Hepatic stellate cell (primary cell): ENCODE results near the gene SIM1.

ENCODE experiments used
- DNase-seq: peaks from one replicate; pipeline ENCODE4 v3.0.0; 2011; ENCODE audit warnings: low spot score

SIM1 gene

GRCh38 chr6:100456141-100456907 lies 8.4 kb downstream of the SIM1 start:
- DNase-seq: no peak

DNA sequence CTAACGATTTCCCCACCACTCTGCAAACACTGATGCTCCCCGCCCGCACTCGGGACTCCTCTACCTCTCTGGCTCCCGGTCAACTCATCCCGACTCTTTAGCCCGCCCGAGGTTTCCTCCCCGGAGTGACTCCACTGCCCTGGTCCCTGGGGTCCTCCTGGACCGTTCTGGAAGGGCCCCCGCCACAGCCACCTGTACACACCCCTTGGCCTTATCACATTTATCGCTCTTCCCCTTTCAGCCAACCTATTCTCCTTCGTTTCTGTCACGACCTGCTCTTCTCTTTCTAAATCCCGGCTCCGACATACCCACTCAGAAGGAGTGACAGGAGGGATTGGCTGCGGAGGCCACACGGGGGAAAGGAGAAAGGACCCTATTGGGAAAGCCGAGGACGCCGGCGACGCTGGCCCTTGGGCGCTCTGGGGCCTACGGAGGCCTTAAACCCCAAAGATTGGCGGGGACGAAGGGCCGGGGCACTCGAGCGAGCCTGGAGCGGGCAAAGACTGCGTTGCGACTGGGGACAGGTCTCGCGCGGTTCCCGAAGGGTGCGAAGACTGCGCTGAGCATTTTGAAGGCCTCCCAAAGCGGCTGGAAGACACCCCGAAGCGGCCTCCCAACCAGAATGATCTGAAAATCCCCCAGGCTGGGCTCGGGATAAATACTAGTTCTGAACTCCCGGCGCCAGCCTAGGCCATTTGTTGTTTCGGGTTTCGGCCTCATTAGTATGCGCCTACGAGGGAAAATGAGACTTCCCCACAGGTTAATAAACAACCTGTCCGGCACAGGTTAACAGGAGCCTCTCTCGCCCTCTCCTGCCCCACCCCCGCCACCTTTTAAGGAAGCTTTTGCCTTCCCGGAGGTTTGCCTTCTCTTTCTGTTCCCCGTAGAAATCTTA lies 9.2 kb downstream of the SIM1 start:
- no peak for DNase-seq

- peak; percentile 3 for DNase-seq
These were observed 10.0 kb downstream of the SIM1 start for GRCh38 chr6:100454551-100455229.

GRCh38 chr6:100453701-100454521 lies 10.8 kb downstream of the SIM1 start:
- peak; percentile 17 for DNase-seq

DNA sequence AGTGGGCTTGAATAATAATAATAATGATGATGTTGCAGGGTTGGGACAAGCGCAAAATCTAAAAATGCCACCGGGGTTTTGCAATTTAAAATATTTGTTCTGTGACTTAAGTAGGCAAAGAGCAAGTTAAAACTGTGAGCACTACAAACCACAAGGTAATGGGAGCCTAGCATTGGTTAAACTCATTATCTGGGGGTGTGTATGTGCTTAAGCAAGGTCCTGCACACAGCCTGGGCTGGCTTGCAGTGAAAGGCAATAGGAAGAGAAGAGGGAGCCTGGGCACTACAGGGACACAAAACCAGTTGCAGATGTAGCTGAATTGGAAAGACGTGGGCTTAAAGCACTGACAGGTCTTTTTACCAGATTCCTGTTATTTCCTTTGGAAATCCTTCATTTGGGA lies 11.7 kb downstream of the SIM1 start:
- peak; percentile 4 for DNase-seq

GRCh38 chr6:100451577-100451976 lies 13.1 kb downstream of the SIM1 start:
- DNase-seq: no peak

DNA sequence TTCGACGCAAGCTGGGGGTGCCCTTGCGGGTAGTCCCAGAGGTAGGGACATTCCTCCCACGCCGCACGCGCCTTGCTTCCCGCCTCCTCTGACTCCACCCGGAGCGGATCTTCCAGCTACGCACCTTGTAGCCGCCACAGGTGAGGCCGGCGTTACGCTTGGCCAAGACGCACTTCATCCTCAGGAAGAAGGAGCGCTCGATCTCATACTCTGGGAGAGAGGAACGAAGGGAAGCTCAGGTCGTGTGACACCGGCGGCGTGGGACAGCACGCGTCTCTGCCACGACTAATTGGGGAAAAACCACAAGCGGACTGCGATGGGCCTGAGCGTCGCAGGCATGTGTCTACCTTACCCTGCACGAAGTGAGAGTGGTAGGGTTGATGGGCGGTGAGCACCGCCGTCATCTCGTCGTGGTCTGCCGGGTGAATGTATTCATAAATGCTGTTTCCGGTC lies 15.5 kb downstream of the SIM1 start:
- DNase-seq: no peak

GRCh38 chr6:100447900-100448748 lies 16.6 kb downstream of the SIM1 start:
- DNase-seq: peak; percentile 4

DNA sequence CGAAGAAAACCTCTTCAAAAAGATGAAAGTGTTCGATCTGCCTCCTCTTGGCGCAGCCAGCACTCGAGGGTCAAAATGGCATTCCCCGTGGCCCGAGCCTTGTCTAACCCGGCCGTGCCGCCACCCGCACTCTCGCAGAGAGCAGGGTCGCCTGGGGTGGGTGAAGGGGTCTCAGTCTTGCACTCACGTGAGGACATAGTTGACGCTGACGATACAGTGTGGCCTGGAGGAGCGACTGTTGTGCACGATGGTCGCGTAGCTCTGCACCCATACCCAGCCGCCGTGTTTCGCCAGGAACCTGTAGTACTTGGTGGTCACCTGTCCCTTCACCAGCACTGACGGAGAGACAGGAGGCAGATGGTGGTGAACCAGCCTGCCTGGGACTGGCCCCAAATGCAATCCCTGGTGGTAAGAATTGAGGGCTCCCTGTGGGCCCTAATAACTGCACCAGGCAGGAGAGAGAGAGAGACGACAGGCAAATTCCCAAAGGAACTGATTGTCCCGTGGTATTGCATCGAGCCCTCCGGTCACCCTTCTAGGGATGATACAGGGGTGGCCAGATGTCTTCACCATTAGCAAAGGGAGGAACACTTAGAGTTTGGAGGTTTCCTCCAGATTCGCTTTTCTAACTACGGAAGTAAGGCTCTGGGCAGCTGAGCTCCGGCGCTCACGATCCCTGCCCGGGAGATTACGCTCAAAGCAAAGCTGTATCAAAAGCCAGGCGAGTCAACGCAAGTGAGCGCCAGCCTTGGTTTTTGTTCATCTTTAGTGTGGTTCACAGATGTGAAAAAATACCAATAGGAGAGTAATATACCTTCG lies 17.4 kb downstream of the SIM1 start:
- peak; percentile 11 for DNase-seq

DNA sequence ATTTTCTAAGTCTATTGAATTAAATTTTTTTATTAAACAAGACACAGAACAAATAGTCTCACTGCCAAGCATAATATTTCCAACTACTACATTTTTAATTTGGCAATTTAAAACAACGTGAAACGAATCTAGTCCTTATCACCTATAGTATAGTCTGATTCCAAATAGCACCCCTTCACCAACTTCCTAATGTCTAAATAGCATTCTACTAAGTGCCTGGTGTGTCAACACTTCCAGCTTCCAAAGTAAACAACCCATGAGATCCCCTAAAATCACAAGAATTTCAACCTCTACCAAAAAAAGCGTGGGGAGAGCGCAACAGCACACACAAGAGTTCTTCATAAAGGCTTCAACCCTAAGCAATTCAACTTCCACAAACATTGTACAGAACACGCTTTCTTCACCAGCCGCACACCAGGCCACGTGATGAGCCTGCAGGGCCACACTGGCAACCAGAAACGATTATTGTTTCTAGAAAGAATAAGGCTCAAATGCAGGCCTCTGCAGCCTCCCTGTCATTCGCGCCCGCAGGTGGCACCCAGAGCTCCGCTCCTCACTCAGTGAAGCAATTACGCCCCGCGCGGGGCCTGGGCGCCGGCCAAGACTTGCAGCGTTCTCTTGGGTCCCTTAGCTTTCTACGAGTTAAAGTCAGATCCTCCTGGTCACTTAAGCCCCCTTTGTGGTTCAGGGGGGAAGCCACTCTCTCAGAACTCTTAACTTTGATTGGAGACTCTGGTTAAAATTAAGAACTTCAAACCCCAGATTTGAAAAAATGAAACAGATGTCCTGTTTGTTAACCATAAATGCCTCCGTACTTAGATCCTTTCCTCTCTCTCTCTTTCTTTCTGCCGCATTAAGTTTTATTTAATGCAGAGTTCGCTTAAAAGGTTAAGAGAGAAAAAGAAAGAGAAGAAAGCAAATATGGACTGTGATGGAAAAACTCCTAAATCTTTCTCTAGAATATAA lies 18.3 kb downstream of the SIM1 start:
- DNase-seq: peak; percentile 2

GRCh38 chr6:100445512-100445911 lies 19.2 kb downstream of the SIM1 start:
- DNase-seq: no peak

DNA sequence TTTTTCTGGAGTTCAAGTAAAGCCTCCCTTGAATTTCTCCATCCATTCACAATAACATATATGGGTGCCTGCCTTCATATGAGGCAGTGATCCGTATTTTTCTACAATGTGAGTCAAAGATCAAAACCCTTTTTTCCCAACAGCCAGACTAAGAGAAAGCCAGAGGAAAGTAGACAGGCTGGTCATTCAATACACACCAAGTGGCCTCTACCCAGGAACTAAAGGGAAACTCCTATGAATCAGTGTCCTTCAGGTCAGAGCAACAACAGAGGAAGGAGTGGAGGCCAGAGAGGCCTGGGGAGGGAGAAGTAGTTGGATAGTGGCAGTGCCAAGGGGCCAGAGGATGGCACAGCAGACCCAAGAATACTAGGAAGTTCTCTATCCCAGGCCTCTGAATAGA lies 23.8 kb downstream of the SIM1 start:
- no peak for DNase-seq

DNA sequence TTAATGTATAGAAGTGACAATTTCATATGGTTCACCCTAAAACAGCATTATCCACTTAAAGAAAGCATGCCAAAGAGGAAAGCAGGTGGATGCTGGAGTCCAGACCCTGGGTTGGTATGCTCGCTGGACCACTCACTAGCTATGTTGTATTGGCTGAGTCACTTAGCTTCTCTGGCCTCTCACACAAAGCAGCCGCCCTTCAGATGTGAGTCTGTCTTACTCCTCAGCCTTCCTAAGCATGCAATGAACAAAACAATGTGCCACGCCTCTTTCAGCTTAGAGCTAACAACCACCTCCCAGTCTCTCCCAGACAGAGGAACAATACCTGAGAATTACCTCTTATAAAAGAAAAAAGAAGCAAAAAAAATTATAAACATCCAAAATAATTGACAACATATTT lies 29.4 kb downstream of the SIM1 start:
- DNase-seq: peak; percentile 8

DNA sequence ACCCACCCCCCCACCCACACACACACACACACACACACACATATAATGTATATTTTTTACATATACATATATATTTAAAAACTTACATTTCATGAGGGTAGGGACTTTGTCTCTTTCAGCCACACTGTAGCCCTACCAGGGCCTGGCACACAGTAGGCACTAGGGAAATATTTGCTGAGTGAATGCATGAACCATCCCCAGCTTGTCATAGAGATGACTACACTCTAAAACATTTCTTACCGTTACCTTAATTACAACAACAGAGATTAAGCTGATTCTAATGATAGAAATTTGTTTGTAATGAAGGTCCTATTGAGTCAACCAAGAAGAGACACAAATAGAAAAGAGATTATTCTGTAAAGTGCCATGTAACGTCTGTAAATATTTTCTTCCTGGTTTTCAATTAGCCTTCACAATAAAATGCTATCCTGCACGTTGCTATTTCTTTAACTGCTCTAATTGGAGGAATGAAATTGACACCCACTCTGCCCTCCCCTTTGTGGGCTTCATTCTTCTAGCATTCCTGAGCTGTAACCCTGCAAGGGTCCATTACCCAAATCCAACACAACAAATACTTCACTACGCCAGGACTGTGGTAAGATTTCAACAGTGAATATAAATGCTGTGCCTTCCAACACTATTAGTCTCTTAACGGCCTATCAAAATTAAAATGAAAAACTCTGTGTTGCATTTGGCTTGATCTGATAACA lies 30.8 kb downstream of the SIM1 start:
- DNase-seq: no peak

GRCh38 chr6:100432136-100432535 lies 32.6 kb downstream of the SIM1 start:
- DNase-seq: no peak

DNA sequence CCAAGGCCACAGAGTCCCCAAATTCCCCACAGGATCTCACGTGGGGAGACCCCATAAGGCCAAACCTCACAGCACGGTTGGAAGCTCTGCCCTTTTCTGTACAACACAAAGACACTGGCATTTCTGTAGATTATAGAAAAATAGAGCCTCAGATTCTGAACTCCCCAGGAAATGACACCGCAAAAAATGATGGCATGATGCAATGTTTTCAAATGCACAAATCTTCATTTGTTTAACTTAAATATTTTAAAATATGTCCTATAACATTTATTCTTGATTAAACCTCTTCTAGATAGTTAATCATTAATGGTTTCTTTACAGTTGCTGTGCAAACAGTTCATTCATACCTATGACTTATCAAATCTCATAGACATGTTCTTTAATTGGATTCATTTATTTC lies 33.8 kb downstream of the SIM1 start:
- no peak for DNase-seq

- DNase-seq: no peak
These were observed 37.3 kb downstream of the SIM1 start for GRCh38 chr6:100427452-100427851.

GRCh38 chr6:100426744-100427338 lies 37.9 kb downstream of the SIM1 start:
- no peak for DNase-seq
